Measurements from ENCODE around the gene CUX1. TPM values are rescaled to one million over a fixed set of nuclear protein-coding genes. Genes with fewer than 3 reads are reported as not detected.
"Not testable (repeated sequence)": the region's sequence is repeated elsewhere in the genome, so short reads cannot be mapped to it uniquely, and the experiment has no call there.

The CUX1 gene
- total and polyA plus RNA-seq, 4 donors = 40.5 to 138 (median 69.1) TPM

DNA sequence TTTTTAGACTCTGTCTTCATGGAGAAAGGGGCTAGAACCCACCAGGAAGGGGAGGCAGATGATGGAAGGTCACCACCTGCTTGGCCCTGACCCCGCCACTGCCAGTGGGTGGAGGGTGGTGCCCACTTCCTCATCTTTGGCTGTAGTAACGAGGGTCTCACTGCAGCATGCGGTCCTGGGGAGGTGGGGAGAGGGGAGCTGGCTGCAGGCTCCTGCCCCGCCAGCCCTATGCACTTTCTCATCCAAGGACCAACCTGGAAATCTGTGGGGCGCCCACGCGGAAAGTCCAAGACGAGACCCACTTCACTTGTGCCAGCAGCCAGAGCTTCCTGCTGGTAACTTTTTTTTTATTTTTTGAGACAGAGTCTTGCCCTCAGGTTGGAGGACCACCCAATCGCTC lies 101.0 kb downstream of the CUX1 start:
- DNase-seq (no peak), ATAC-seq (ENCODE audit: insufficient read depth, low FRiP score) (no peak)
- Histone ChIP-seq H3K27ac (ENCODE audit: low read depth in 1 of 2, low read length in 1 of 2) (no peak overlapping the region), H3K36me3 (ENCODE audit: control insufficient read depth in 4 of 4, insufficient read depth in 4 of 4, low read length in 4 of 4) (peaks cover 4 to 24% (median 20%) of the 10 kb centered on the region in 4 donors), H3K4me3 (no peak overlapping the region), H3K9me3 (ENCODE audit: control insufficient read depth in 4 of 4, insufficient read depth in 3 of 4, low read length in 3 of 4) (no peaks in the 10 kb centered on the region), H3K27me3 (ENCODE audit: control insufficient read depth in 3 of 3, insufficient read depth in 3 of 3, low read length in 2 of 3) (no peaks in the 10 kb centered on the region), H3K4me1 (ENCODE audit: control insufficient read depth in 5 of 5, insufficient read depth in 5 of 5, low read length in 5 of 5) (peaks cover 3 to 22% (median 12%) of the 10 kb centered on the region in 5 donors), H3K9ac (ENCODE audit: insufficient read depth in 1 of 2, low read length in 2 of 2) (no peak overlapping the region)
- WGBS, 2 donors = 90 to 94% methylated on average over 9 of the region's 9 CpGs
- TF ChIP-seq, protein P1, sequence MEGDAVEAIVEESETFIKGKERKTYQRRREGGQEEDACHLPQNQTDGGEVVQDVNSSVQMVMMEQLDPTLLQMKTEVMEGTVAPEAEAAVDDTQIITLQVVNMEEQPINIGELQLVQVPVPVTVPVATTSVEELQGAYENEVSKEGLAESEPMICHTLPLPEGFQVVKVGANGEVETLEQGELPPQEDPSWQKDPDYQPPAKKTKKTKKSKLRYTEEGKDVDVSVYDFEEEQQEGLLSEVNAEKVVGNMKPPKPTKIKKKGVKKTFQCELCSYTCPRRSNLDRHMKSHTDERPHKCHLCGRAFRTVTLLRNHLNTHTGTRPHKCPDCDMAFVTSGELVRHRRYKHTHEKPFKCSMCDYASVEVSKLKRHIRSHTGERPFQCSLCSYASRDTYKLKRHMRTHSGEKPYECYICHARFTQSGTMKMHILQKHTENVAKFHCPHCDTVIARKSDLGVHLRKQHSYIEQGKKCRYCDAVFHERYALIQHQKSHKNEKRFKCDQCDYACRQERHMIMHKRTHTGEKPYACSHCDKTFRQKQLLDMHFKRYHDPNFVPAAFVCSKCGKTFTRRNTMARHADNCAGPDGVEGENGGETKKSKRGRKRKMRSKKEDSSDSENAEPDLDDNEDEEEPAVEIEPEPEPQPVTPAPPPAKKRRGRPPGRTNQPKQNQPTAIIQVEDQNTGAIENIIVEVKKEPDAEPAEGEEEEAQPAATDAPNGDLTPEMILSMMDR (IDR thresholded peaks at IDR 0.05; ENCODE audit: control extremely low read depth, extremely low read depth) = no peak

DNA sequence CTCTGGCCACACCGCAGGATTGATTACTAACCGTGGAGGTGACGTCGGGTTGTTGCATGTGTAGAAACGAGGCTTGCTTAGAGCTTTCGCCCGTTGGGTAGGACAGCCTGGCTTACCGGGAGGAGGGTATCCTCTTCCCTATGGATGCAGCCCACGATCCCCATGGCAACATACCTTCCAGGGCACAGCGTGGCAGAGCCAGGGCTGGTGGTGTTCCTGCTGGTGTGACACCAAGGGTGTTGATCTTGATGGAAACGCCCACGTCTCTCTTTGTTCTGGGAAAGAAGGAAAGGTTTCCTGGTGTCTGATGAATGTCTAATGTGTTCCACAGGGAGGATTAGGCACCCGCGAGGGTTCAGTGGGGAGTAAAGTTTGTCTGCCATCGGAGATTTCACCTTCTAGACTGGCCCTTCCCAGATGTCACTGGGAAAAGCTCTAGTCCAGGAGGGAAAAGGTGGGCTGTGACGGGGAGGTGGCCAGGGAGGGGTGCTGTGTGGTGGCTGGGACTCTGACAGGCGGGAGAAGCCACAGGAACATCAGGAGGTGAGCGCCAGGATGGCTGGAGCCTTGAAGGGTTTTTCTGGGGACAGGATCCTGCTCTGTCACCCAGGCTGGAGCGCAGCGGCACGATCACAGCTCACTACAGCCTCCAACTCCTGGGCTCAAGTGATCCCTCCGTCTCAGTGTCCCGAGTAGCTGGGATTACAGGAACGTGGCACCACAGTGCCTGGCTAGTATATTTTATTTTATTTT lies 102.1 kb downstream of the CUX1 start:
- H3K4me1 ChIP-seq (ENCODE audit: control insufficient read depth in 5 of 5, insufficient read depth in 5 of 5, low read length in 5 of 5) = peaks cover 0 to 16% (median 9%) of the 10 kb centered on the region in 5 donors
- DNase-seq (no peak), ATAC-seq (ENCODE audit: insufficient read depth, low FRiP score) (no peak)
- H3K4me3 ChIP-seq = no peak overlapping the region
- TF ChIP-seq, protein P1 (IDR thresholded peaks at IDR 0.05; ENCODE audit: control extremely low read depth, extremely low read depth) = no peak
- H3K9ac ChIP-seq (ENCODE audit: insufficient read depth in 1 of 2, low read length in 2 of 2) = no peak overlapping the region
- H3K27ac ChIP-seq (ENCODE audit: low read depth in 1 of 2, low read length in 1 of 2) = no peak overlapping the region
- 96% methylated on average over 24 of the region's 24 CpGs for WGBS, 2 donors
- H3K27me3 ChIP-seq (ENCODE audit: control insufficient read depth in 3 of 3, insufficient read depth in 3 of 3, low read length in 2 of 3) = no peaks in the 10 kb centered on the region
- peaks cover 4 to 24% (median 20%) of the 10 kb centered on the region in 4 donors for H3K36me3 ChIP-seq (ENCODE audit: control insufficient read depth in 4 of 4, insufficient read depth in 4 of 4, low read length in 4 of 4)
- no peaks in the 10 kb centered on the region for H3K9me3 ChIP-seq (ENCODE audit: control insufficient read depth in 4 of 4, insufficient read depth in 3 of 4, low read length in 3 of 4)

DNA sequence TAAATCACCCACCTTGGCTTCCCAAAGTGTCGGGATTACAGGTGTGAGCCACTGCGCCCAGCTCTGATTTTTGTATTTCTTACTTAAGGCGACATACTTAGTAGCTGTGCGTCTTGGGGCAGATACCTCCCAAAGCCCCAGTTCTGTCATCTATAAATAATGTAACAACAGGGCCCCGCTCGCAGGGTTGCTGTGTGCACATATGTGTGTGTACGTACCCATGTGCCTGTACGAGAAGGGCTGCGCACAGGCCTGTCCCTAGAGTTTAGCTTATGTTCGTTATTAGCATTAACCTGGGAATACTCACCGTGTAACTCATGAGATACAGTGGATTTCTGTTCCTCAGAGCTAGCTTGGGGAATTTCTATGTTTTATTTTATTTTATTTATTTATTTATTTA lies 103.6 kb downstream of the CUX1 start:
- WGBS, 2 donors = 93 to 95% methylated on average over 11 of the region's 11 CpGs
- no peak overlapping the region for H3K4me3 ChIP-seq
- no peak overlapping the region for H3K9ac ChIP-seq (ENCODE audit: insufficient read depth in 1 of 2, low read length in 2 of 2)
- H3K9me3 ChIP-seq (ENCODE audit: control insufficient read depth in 4 of 4, insufficient read depth in 3 of 4, low read length in 3 of 4) = no peaks in the 10 kb centered on the region
- H3K27ac ChIP-seq (ENCODE audit: low read depth in 1 of 2, low read length in 1 of 2) = no peak overlapping the region
- H3K4me1 ChIP-seq (ENCODE audit: control insufficient read depth in 5 of 5, insufficient read depth in 5 of 5, low read length in 5 of 5) = peaks cover 0 to 11% (median 7%) of the 10 kb centered on the region in 5 donors
- TF ChIP-seq, protein P1 (IDR thresholded peaks at IDR 0.05; ENCODE audit: control extremely low read depth, extremely low read depth) = no peak
- no peak for ATAC-seq (ENCODE audit: insufficient read depth, low FRiP score)
- H3K27me3 ChIP-seq (ENCODE audit: control insufficient read depth in 3 of 3, insufficient read depth in 3 of 3, low read length in 2 of 3) = no peaks in the 10 kb centered on the region
- peaks cover 4 to 23% (median 16%) of the 10 kb centered on the region in 4 donors for H3K36me3 ChIP-seq (ENCODE audit: control insufficient read depth in 4 of 4, insufficient read depth in 4 of 4, low read length in 4 of 4)
- DNase-seq = no peak

DNA sequence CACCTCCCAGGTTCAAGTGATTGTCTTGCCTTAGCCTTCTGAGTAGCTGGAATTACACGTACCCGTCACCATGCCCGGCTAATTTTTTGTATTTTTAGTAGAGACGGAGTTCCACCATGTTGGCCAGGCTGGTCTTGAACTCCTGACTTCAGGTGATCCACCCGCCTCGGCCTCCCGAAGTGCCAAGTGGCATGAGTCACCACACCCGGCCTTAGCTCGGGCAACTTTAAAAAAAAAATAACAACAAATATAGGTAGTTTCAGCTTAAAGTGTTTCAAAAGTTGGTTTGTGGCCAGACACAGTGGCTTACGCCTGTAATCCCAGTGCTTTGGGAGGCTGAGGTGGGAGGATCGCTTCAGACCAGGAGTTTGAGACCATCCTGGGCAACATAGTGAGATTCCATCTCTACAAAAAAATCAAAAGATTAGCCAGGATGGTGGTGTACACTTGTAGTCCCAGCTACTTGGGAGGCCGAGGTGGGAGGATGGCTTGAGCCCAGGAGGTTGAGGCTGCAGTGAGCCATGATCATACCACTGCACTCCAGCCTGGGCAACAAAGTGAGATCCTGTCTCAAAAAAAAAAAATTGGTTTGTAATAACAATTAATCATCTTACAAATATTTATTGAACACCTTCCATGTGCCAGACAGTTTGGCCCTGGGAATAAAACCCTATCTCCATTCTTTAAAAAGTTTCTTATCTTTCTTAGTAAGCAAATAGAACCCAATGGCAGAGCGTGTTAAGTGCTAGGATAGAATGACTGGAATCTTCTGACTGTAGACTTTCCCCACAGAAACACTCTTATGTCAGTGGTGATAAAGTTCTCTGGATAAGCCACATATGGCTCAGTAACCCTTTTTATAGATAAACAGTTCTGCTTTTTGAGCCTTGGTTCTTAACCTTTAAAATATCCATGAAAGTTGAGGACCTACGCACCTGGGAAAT lies 104.4 kb downstream of the CUX1 start:
- Histone ChIP-seq H3K4me1 (ENCODE audit: control insufficient read depth in 5 of 5, insufficient read depth in 5 of 5, low read length in 5 of 5) (peaks cover 0 to 11% (median 8%) of the 10 kb centered on the region in 5 donors), H3K36me3 (ENCODE audit: control insufficient read depth in 4 of 4, insufficient read depth in 4 of 4, low read length in 4 of 4) (peaks cover 2 to 19% (median 10%) of the 10 kb centered on the region in 4 donors), H3K27ac (ENCODE audit: low read depth in 1 of 2, low read length in 1 of 2) (peak overlapping the region; percentile 49 to 81)
- H3K27me3 ChIP-seq (ENCODE audit: control insufficient read depth in 3 of 3, insufficient read depth in 3 of 3, low read length in 2 of 3); H3K4me3 ChIP-seq; H3K9ac ChIP-seq (ENCODE audit: insufficient read depth in 1 of 2, low read length in 2 of 2); ATAC-seq (ENCODE audit: insufficient read depth, low FRiP score); H3K9me3 ChIP-seq (ENCODE audit: control insufficient read depth in 4 of 4, insufficient read depth in 3 of 4, low read length in 3 of 4): not testable (repeated sequence)
- DNase-seq = peak in 2 of 3 donors; percentile 59 to 71
- WGBS, 2 donors = 91 to 95% methylated on average over 14 of the region's 14 CpGs
